ENCODE measurements around the gene HSD11B1.

- TF ChIP-seq POLR2A (IDR thresholded peaks at IDR 0.05; ENCODE audit: low read depth, low read length) (no peak), SMC3 (IDR thresholded peaks at IDR 0.05; ENCODE audit: low read depth, low read length) (no peak), RAD21 (IDR thresholded peaks at IDR 0.05; ENCODE audit: low read length) (no peak), NFE2L2 (IDR thresholded peaks at IDR 0.05; ENCODE audit: low read depth, low read length) (no peak), MAZ (IDR thresholded peaks at IDR 0.05; ENCODE audit: borderline replicate concordance, low read depth, low read length) (no peak)
- TF ChIP-seq, protein P1, sequence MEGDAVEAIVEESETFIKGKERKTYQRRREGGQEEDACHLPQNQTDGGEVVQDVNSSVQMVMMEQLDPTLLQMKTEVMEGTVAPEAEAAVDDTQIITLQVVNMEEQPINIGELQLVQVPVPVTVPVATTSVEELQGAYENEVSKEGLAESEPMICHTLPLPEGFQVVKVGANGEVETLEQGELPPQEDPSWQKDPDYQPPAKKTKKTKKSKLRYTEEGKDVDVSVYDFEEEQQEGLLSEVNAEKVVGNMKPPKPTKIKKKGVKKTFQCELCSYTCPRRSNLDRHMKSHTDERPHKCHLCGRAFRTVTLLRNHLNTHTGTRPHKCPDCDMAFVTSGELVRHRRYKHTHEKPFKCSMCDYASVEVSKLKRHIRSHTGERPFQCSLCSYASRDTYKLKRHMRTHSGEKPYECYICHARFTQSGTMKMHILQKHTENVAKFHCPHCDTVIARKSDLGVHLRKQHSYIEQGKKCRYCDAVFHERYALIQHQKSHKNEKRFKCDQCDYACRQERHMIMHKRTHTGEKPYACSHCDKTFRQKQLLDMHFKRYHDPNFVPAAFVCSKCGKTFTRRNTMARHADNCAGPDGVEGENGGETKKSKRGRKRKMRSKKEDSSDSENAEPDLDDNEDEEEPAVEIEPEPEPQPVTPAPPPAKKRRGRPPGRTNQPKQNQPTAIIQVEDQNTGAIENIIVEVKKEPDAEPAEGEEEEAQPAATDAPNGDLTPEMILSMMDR (conservative IDR thresholded peaks at IDR 0.05; ENCODE audit: low read depth, low read length): no peak
- TF ChIP-seq, protein P2, sequence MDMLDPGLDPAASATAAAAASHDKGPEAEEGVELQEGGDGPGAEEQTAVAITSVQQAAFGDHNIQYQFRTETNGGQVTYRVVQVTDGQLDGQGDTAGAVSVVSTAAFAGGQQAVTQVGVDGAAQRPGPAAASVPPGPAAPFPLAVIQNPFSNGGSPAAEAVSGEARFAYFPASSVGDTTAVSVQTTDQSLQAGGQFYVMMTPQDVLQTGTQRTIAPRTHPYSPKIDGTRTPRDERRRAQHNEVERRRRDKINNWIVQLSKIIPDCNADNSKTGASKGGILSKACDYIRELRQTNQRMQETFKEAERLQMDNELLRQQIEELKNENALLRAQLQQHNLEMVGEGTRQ (IDR thresholded peaks at IDR 0.05; ENCODE audit: low read depth, low read length): no peak
Observed at GRCh38 chr1:209752890-209753289, 48.2 kb downstream of the HSD11B1 start.

Measured in IMR-90 (cell line).